HEK293 (cell line): ENCODE measurements around the gene RXFP1.

Experiments
- SETDB1 ChIP-seq: IDR thresholded peaks from one replicate; pipeline ENCODE4 v1.6.1; 2017; ENCODE audit warnings: mild to moderate bottlenecking, low read length, moderate library complexity, mixed read lengths; ENCODE audit not compliant: insufficient read length
- SP2 ChIP-seq: fragments of 450-650 bp; formaldehyde crosslinking; IDR thresholded peaks from 2 replicates; pipeline ENCODE4 v1.5.1; 2016; ENCODE audit warnings: missing biosample characterization, missing genetic modification characterization
- TRIM28 ChIP-seq: IDR thresholded peaks from 2 replicates; pipeline ENCODE4 v1.6.1; 2011; ENCODE audit warnings: low read length, control low read depth, borderline replicate concordance
- YY1 ChIP-seq: fragments of 450-650 bp; formaldehyde crosslinking; IDR thresholded peaks from 2 replicates; pipeline ENCODE4 v1.5.1; 2018; ENCODE audit warnings: missing biosample characterization, missing genetic modification characterization
- ZNF354C ChIP-seq: fragments of 450-650 bp; formaldehyde crosslinking; IDR thresholded peaks from 2 replicates; pipeline ENCODE4 v1.5.1; 2016; ENCODE audit warnings: missing biosample characterization, missing genetic modification characterization, low read depth, borderline replicate concordance
- ZNF585B ChIP-seq: fragments of 450-650 bp; formaldehyde crosslinking; IDR thresholded peaks from 2 replicates; pipeline ENCODE4 v1.5.1; 2016; ENCODE audit warnings: missing biosample characterization, missing genetic modification characterization
- ZNF629 ChIP-seq: fragments of 450-650 bp; formaldehyde crosslinking; IDR thresholded peaks from 2 replicates; pipeline ENCODE4 v1.5.1; 2017; ENCODE audit warnings: missing biosample characterization, missing genetic modification characterization
- ZNF707 ChIP-seq: fragments of 450-650 bp; formaldehyde crosslinking; IDR thresholded peaks from 2 replicates; pipeline ENCODE4 v1.5.1; 2016; ENCODE audit warnings: missing biosample characterization, missing genetic modification characterization
- ZNF777 ChIP-seq: fragments of 450-650 bp; formaldehyde crosslinking; IDR thresholded peaks from 2 replicates; pipeline ENCODE4 v1.5.1; 2017; ENCODE audit warnings: missing biosample characterization, missing genetic modification characterization, borderline replicate concordance
- TF ChIP-seq, protein P1 (sequence below): fragments of 450-650 bp; formaldehyde crosslinking; IDR thresholded peaks from 2 replicates; pipeline ENCODE4 v1.5.1; 2016; ENCODE audit warnings: missing biosample characterization, missing genetic modification characterization
- TF ChIP-seq, protein P2 (sequence below): fragments of 450-650 bp; formaldehyde crosslinking; IDR thresholded peaks from 2 replicates; pipeline ENCODE4 v1.5.1; 2016; ENCODE audit warnings: missing biosample characterization, missing genetic modification characterization
- TF ChIP-seq, protein P3 (sequence below): fragments of 450-650 bp; formaldehyde crosslinking; IDR thresholded peaks from 2 replicates; pipeline ENCODE4 v1.5.1; 2016; ENCODE audit warnings: missing biosample characterization, missing genetic modification characterization
- TF ChIP-seq, protein P4 (sequence below): fragments of 450-650 bp; formaldehyde crosslinking; IDR thresholded peaks from 2 replicates; pipeline ENCODE4 v1.5.1; 2016; ENCODE audit warnings: missing biosample characterization, missing genetic modification characterization, borderline replicate concordance

DNA sequence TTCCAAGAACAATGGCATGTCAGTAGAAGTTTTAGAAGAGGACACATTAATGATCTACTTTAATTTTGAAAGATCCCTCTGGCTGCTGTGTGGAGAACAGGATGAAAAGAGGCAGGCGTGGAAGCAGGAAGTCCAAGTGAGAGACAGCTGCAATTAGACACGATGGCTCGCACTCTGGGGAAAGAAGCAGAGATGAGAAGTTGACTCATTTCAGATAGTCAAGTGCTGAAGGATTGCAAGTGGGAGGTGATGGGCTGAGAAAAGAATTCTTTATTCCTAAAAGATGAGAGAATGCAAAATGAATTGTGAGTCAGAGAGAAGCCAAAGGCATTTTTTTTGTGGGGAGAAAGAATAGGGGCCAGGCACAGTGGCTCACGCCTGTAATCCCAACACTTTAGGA, 16.5 kb downstream of the RXFP1 start:
- TF ChIP-seq, protein P1, sequence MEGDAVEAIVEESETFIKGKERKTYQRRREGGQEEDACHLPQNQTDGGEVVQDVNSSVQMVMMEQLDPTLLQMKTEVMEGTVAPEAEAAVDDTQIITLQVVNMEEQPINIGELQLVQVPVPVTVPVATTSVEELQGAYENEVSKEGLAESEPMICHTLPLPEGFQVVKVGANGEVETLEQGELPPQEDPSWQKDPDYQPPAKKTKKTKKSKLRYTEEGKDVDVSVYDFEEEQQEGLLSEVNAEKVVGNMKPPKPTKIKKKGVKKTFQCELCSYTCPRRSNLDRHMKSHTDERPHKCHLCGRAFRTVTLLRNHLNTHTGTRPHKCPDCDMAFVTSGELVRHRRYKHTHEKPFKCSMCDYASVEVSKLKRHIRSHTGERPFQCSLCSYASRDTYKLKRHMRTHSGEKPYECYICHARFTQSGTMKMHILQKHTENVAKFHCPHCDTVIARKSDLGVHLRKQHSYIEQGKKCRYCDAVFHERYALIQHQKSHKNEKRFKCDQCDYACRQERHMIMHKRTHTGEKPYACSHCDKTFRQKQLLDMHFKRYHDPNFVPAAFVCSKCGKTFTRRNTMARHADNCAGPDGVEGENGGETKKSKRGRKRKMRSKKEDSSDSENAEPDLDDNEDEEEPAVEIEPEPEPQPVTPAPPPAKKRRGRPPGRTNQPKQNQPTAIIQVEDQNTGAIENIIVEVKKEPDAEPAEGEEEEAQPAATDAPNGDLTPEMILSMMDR (tag by site-specific recombination) = no peak
- TF ChIP-seq SP2 (tag by site-specific recombination) (no peak), ZNF777 (tag by site-specific recombination) (no peak), TRIM28 (no peak), SETDB1 (no peak), ZNF585B (tag by site-specific recombination) (no peak), YY1 (no peak), ZNF707 (tag by site-specific recombination) (no peak), ZNF629 (no peak), ZNF354C (tag by site-specific recombination) (no peak)
- TF ChIP-seq, protein P2, sequence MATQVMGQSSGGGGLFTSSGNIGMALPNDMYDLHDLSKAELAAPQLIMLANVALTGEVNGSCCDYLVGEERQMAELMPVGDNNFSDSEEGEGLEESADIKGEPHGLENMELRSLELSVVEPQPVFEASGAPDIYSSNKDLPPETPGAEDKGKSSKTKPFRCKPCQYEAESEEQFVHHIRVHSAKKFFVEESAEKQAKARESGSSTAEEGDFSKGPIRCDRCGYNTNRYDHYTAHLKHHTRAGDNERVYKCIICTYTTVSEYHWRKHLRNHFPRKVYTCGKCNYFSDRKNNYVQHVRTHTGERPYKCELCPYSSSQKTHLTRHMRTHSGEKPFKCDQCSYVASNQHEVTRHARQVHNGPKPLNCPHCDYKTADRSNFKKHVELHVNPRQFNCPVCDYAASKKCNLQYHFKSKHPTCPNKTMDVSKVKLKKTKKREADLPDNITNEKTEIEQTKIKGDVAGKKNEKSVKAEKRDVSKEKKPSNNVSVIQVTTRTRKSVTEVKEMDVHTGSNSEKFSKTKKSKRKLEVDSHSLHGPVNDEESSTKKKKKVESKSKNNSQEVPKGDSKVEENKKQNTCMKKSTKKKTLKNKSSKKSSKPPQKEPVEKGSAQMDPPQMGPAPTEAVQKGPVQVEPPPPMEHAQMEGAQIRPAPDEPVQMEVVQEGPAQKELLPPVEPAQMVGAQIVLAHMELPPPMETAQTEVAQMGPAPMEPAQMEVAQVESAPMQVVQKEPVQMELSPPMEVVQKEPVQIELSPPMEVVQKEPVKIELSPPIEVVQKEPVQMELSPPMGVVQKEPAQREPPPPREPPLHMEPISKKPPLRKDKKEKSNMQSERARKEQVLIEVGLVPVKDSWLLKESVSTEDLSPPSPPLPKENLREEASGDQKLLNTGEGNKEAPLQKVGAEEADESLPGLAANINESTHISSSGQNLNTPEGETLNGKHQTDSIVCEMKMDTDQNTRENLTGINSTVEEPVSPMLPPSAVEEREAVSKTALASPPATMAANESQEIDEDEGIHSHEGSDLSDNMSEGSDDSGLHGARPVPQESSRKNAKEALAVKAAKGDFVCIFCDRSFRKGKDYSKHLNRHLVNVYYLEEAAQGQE (tag by site-specific recombination) = no peak
- TF ChIP-seq, protein P3, sequence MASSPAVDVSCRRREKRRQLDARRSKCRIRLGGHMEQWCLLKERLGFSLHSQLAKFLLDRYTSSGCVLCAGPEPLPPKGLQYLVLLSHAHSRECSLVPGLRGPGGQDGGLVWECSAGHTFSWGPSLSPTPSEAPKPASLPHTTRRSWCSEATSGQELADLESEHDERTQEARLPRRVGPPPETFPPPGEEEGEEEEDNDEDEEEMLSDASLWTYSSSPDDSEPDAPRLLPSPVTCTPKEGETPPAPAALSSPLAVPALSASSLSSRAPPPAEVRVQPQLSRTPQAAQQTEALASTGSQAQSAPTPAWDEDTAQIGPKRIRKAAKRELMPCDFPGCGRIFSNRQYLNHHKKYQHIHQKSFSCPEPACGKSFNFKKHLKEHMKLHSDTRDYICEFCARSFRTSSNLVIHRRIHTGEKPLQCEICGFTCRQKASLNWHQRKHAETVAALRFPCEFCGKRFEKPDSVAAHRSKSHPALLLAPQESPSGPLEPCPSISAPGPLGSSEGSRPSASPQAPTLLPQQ (tag by site-specific recombination) = no peak
- TF ChIP-seq, protein P4, sequence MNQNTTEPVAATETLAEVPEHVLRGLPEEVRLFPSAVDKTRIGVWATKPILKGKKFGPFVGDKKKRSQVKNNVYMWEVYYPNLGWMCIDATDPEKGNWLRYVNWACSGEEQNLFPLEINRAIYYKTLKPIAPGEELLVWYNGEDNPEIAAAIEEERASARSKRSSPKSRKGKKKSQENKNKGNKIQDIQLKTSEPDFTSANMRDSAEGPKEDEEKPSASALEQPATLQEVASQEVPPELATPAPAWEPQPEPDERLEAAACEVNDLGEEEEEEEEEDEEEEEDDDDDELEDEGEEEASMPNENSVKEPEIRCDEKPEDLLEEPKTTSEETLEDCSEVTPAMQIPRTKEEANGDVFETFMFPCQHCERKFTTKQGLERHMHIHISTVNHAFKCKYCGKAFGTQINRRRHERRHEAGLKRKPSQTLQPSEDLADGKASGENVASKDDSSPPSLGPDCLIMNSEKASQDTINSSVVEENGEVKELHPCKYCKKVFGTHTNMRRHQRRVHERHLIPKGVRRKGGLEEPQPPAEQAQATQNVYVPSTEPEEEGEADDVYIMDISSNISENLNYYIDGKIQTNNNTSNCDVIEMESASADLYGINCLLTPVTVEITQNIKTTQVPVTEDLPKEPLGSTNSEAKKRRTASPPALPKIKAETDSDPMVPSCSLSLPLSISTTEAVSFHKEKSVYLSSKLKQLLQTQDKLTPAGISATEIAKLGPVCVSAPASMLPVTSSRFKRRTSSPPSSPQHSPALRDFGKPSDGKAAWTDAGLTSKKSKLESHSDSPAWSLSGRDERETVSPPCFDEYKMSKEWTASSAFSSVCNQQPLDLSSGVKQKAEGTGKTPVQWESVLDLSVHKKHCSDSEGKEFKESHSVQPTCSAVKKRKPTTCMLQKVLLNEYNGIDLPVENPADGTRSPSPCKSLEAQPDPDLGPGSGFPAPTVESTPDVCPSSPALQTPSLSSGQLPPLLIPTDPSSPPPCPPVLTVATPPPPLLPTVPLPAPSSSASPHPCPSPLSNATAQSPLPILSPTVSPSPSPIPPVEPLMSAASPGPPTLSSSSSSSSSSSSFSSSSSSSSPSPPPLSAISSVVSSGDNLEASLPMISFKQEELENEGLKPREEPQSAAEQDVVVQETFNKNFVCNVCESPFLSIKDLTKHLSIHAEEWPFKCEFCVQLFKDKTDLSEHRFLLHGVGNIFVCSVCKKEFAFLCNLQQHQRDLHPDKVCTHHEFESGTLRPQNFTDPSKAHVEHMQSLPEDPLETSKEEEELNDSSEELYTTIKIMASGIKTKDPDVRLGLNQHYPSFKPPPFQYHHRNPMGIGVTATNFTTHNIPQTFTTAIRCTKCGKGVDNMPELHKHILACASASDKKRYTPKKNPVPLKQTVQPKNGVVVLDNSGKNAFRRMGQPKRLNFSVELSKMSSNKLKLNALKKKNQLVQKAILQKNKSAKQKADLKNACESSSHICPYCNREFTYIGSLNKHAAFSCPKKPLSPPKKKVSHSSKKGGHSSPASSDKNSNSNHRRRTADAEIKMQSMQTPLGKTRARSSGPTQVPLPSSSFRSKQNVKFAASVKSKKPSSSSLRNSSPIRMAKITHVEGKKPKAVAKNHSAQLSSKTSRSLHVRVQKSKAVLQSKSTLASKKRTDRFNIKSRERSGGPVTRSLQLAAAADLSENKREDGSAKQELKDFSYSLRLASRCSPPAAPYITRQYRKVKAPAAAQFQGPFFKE (tag by site-specific recombination) = no peak
